Suprapubic skin (tissue), 4 donors: ENCODE data around the gene OR10H2. TPM values are rescaled to one million over a fixed set of nuclear protein-coding genes. Genes with fewer than 3 reads are reported as not detected.
"Not testable (repeated sequence)": the region's sequence is repeated elsewhere in the genome, so short reads cannot be mapped to it uniquely, and the experiment has no call there.

Experiments used
- DNase-seq, 2 donors: peaks; one replicate each; pipeline ENCODE4 v3.0.0-alpha.2; 2019; ENCODE audit warnings: low spot score in 2 of 2
- H3K27ac ChIP-seq: fragments of 200-600 bp; sonication (generic); one replicate; pipeline ENCODE4 v1.5.1; 2019
- H3K27me3 ChIP-seq: fragments of 200-600 bp; sonication (generic); one replicate; pipeline ENCODE4 v1.5.1; 2019
- H3K36me3 ChIP-seq: fragments of 200-600 bp; sonication (generic); one replicate; pipeline ENCODE4 v1.5.1; 2019
- H3K4me1 ChIP-seq: fragments of 200-600 bp; sonication (generic); one replicate; pipeline ENCODE4 v1.5.1; 2019
- H3K4me3 ChIP-seq: fragments of 200-600 bp; sonication (generic); one replicate; pipeline ENCODE4 v1.5.1; 2019; ENCODE audit warnings: mild to moderate bottlenecking
- H3K9me3 ChIP-seq: fragments of 200-600 bp; sonication (generic); one replicate; pipeline ENCODE4 v1.5.1; 2019
- CTCF ChIP-seq, 2 donors: fragments of 200-600 bp in 1 of 2; fragments of 450-650 bp in 1 of 2; sonication (generic) in 1 of 2; IDR thresholded peaks; one replicate each; pipeline ENCODE4 v1.5.1; 2016 to 2019; ENCODE audit warnings: antibody characterized with exemption in 2 of 2, mild to moderate bottlenecking in 1 of 2, moderate library complexity in 1 of 2
- EP300 ChIP-seq: sonication (generic); formaldehyde crosslinking; IDR thresholded peaks from one replicate; pipeline ENCODE4 v1.6.1; 2017; ENCODE audit warnings: antibody characterized with exemption
- POLR2A ChIP-seq, 2 donors: fragments of 450-650 bp; IDR thresholded peaks; one replicate each; pipeline ENCODE4 v1.6.1; 2017; ENCODE audit warnings: antibody characterized with exemption in 2 of 2, mild to moderate bottlenecking in 2 of 2, moderate library complexity in 2 of 2
- POLR2AphosphoS5 ChIP-seq, 3 donors: sonication (generic); formaldehyde crosslinking; IDR thresholded peaks; one replicate each; pipeline ENCODE4 v1.6.1; 2017; ENCODE audit warnings: antibody characterized with exemption in 3 of 3
- WGBS: methylation state at CpG from one replicate; pipeline ENCODE4 v1.1.5; 2018; 5-methylcytosine and 5-hydroxymethylcytosine counted together
- total RNA-seq, 4 donors: library from RNA; depleted of rRNA; stranded (reverse); fragments of >200 nt; gene quantifications; one replicate each; pipeline ENCODE4 v1.1.0, GENCODE V29; 2016

The OR10H2 gene, protein sequence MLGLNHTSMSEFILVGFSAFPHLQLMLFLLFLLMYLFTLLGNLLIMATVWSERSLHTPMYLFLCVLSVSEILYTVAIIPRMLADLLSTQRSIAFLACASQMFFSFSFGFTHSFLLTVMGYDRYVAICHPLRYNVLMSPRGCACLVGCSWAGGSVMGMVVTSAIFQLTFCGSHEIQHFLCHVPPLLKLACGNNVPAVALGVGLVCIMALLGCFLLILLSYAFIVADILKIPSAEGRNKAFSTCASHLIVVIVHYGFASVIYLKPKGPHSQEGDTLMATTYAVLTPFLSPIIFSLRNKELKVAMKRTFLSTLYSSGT
- total RNA-seq: not detected

- Histone ChIP-seq H3K27me3 (peaks cover 35% of the 10 kb centered on the region), H3K27ac (no peak within 1 kb of the TSS), H3K9me3 (no peaks in the 10 kb centered on the region), H3K36me3 (no peaks in the 10 kb centered on the region), H3K4me1 (peaks cover 3% of the 10 kb centered on the region), H3K4me3 (no peak within 1 kb of the TSS)
- 82% methylated on average over 5 of the region's 5 CpGs for WGBS
- DNase-seq: no peak
- TF ChIP-seq POLR2AphosphoS5 (IDR thresholded peaks at IDR 0.05): no peak
- no peak for TF ChIP-seq POLR2A (IDR thresholded peaks at IDR 0.05)
These were observed at the start of gene OR10H2 for GRCh38 chr19:15727724-15728123. Gene OR10H2 (plus strand): TSS chr19:15728024. CDS start chr19:15728044, 20 bp downstream.

GRCh38 chr19:15679089-15679488, 48.7 kb upstream of the OR10H2 start:
- H3K27ac ChIP-seq: no peak overlapping the region
- WGBS: 22% methylated on average over 4 of the region's 4 CpGs
- peaks cover 5% of the 10 kb centered on the region for H3K4me1 ChIP-seq
- DNase-seq: no peak
- H3K4me3 ChIP-seq: no peak overlapping the region
- no peaks in the 10 kb centered on the region for H3K9me3 ChIP-seq
- H3K36me3 ChIP-seq: peaks cover 30% of the 10 kb centered on the region
- H3K27me3 ChIP-seq: peaks cover 3% of the 10 kb centered on the region
- no peak for TF ChIP-seq CTCF (IDR thresholded peaks at IDR 0.05)
- TF ChIP-seq EP300: no peak
- TF ChIP-seq POLR2AphosphoS5 (IDR thresholded peaks at IDR 0.05): no peak
- no peak for TF ChIP-seq POLR2A (IDR thresholded peaks at IDR 0.05)

DNA sequence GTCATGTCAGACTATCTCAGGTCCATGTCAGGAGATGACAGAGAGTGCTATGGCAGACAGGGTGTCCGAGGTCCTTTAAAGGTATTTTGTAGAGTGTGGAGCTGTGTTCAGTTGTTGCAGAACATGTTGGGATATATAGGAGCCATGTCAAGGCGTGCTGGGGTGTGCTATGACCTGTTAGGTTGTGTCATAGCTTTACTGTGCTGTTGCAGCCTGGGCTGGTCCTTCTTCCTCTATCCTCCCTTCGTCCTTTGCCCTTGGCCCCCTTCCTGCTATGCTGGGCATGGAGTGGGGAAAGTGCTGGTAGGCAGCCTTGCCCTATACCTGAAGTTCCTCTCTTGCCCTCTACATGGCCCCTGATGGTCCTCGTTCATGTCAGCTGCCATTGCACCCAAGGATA, 48.0 kb upstream of the OR10H2 start:
- H3K9me3 ChIP-seq, H3K4me1 ChIP-seq, DNase-seq, H3K27me3 ChIP-seq, H3K27ac ChIP-seq, H3K4me3 ChIP-seq: not testable (repeated sequence)
- 78% methylated on average over 4 of the region's 4 CpGs for WGBS
- H3K36me3 ChIP-seq: peaks cover 36% of the 10 kb centered on the region

DNA sequence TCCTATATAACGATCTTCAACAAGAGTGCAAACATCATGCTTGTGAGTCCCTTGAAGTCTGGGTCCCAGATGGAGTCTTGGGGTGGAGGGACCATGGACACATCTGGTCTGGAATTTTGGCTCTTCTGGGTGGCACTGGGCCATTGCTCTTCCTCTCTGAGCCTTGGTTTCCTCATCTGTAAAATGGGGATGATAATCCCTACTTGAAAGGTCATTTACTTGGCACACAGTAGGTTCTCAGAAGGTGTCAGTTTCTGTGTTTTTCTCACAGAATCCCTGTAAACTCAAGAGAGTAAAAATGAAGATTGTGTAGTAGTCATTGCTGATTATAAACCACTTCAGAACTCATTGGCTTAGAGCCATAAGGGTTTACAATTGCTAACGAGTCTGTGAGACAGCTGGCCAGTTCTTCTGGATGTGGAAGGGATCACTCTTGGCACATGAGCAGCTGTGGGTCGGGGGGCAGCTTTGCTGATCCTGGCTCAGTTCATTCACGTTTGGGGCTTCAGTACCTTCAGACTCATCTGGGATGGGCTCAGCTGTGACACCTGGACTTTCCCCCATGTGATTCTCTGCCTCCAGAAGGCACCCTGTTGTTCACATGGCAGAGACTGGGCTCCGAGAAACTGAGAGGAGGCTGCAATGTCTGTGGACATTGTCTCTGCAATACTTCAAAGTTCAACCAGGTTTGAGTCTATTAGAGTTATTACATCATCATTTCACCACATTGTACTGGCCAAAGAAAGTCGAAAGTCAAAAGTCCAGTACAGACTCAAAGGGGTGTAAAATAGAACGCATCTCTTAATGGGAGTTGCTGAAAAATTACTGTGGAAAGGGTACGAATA, 47.1 kb upstream of the OR10H2 start:
- H3K4me3 ChIP-seq: no peak overlapping the region
- no peaks in the 10 kb centered on the region for H3K9me3 ChIP-seq
- TF ChIP-seq EP300 (no peak), CTCF (IDR thresholded peaks at IDR 0.05) (no peak), POLR2AphosphoS5 (IDR thresholded peaks at IDR 0.05) (no peak), POLR2A (IDR thresholded peaks at IDR 0.05) (no peak)
- H3K4me1 ChIP-seq: no peaks in the 10 kb centered on the region
- peaks cover 3% of the 10 kb centered on the region for H3K27me3 ChIP-seq
- H3K36me3 ChIP-seq: peaks cover 40% of the 10 kb centered on the region
- H3K27ac ChIP-seq: no peak overlapping the region
- no peak for DNase-seq
- WGBS: 57% methylated on average over 8 of the region's 8 CpGs

DNA sequence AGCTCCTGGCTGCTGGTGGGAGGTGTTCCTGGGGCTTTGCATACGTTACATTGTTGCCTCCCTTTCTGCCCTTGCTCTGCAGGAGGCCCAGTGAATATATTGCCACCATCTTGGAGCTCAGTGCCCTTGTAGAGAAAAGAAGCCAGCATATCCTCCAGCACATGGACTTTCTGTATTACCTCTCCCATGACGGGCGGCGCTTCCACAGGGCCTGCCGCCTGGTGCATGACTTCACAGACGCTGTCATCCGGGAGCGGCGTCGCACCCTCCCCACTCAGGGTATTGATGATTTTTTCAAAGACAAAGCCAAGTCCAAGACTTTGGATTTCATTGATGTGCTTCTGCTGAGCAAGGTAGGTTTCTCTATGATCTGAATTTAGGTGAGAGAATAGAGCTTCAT, 44.4 kb upstream of the OR10H2 start:
- H3K27me3 ChIP-seq: peaks cover 3% of the 10 kb centered on the region
- DNase-seq: no peak
- H3K9me3 ChIP-seq: no peaks in the 10 kb centered on the region
- no peak overlapping the region for H3K4me3 ChIP-seq
- H3K4me1 ChIP-seq: no peaks in the 10 kb centered on the region
- TF ChIP-seq POLR2A (IDR thresholded peaks at IDR 0.05) (no peak), POLR2AphosphoS5 (IDR thresholded peaks at IDR 0.05) (no peak), EP300 (no peak), CTCF (IDR thresholded peaks at IDR 0.05) (no peak)
- peaks cover 58% of the 10 kb centered on the region for H3K36me3 ChIP-seq
- H3K27ac ChIP-seq: no peak overlapping the region
- WGBS: 95% methylated on average over 7 of the region's 10 CpGs

DNA sequence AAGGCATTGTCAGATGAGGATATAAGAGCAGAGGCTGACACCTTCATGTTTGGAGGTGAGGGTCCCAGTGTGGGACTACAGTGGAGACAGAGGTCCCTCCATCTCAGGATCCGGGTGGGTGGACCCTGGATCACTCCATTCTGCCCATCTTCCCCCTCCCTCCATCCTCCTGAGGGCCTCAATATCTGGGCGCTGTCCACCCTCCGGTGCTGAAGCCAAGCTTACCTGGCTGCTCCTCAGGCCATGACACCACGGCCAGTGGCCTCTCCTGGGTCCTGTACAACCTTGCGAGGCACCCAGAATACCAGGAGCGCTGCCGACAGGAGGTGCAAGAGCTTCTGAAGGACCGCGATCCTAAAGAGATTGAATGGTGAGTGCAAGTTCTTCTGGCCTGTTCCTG, 43.0 kb upstream of the OR10H2 start:
- TF ChIP-seq POLR2AphosphoS5 (IDR thresholded peaks at IDR 0.05) (no peak), CTCF (IDR thresholded peaks at IDR 0.05) (no peak), EP300 (no peak), POLR2A (IDR thresholded peaks at IDR 0.05) (no peak)
- Histone ChIP-seq H3K4me1 (no peaks in the 10 kb centered on the region), H3K27ac (no peak overlapping the region), H3K4me3 (no peak overlapping the region), H3K27me3 (peaks cover 3% of the 10 kb centered on the region), H3K9me3 (no peaks in the 10 kb centered on the region), H3K36me3 (peaks cover 57% of the 10 kb centered on the region)
- WGBS: 57% methylated on average over 9 of the region's 9 CpGs
- no peak for DNase-seq
